ENCODE results near the gene AADACL3.
"Not testable (repeated sequence)": the region's sequence is repeated elsewhere in the genome, so short reads cannot be mapped to it uniquely, and the experiment has no call there.

AADACL3 gene, protein sequence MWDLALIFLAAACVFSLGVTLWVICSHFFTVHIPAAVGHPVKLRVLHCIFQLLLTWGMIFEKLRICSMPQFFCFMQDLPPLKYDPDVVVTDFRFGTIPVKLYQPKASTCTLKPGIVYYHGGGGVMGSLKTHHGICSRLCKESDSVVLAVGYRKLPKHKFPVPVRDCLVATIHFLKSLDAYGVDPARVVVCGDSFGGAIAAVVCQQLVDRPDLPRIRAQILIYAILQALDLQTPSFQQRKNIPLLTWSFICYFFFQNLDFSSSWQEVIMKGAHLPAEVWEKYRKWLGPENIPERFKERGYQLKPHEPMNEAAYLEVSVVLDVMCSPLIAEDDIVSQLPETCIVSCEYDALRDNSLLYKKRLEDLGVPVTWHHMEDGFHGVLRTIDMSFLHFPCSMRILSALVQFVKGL

DNA sequence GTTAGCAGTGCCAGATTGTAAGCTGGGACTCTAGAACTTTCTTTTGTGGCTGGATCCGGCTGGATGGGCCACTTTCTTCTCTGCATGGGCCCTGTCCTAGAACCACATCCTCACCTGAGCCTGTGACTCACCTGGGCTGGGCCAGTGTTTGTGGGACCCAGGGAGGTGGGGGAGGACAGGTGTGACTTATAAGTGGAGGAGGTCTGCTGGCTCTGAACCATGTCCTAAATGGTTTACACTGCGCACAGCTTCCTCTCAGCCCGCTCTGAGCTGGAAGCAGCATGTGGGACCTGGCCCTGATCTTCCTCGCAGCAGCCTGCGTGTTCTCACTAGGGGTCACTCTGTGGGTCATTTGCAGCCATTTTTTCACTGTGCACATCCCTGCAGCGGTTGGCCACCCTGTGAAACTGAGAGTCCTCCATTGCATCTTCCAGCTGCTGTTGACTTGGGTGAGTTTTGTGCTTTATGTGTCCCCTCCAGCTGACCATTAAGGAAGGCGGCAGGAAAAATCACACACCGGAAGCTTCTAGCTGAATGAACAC, at the start of gene AADACL3:
AADACL3 (plus strand) TSS at position 215 of the 542 bp plus-strand sequence; CDS start at position 282, 67 bp downstream.
- ATAC-seq: no peak

DNA sequence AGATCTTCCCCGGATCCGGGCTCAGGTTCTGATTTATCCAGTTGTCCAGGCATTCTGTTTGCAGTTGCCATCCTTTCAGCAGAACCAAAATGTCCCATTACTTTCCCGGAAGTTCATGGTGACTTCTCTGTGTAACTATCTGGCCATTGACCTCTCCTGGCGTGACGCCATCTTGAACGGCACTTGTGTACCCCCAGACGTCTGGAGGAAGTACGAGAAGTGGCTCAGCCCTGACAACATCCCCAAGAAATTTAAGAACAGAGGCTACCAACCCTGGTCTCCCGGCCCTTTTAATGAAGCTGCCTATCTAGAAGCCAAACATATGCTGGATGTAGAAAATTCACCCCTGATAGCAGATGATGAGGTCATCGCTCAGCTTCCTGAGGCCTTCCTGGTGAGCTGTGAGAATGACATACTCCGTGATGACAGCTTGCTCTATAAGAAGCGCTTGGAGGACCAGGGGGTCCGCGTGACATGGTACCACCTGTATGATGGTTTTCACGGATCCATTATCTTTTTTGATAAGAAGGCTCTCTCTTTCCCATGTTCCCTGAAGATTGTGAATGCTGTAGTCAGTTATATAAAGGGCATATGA, 49.7 kb upstream of the AADACL3 start:
- no peak for ATAC-seq

DNA sequence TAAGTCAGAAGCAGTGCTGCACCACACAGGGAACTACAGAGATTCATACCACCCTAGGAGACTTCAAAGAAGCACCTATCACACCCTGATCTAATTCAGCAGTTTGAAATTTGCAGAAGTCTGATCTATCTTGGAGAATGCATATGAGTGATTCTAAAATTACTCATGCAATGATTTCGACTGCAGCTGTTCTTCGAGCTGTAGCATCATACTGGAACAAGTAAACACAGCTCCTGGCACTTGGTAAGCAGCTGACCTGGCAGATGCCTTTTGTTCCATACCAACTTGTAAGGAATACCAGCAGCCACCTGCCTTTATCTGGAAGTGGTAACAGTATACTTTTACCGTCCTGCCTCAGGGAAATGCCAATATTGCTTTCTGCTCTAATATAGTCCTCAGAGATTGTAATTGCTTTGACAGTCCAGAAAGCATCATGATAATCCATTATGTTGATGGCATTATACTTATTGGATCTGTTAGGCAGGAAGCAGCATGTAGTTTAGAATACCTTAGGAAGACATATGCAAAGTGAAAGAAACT, 46.3 kb upstream of the AADACL3 start:
- no peak for ATAC-seq

DNA sequence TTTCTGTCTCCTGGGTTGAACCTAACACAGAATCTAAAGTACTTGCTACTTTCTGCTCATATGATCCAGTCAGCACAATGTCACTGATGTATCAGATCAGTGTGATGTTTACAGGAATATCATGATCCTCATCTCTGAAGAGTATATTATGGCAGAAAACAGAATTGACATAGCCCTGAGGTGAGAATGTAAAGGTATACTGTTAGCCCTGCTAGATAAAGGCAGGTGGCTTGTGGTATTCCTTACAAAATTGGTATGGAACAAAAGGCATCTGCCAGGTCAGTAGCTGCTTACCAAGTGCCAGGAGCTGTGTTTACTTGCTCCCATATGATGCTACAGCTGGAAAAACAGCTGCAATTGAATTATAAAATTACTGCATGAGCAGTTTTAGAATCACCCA, 41.6 kb upstream of the AADACL3 start:
- ATAC-seq: no peak

DNA sequence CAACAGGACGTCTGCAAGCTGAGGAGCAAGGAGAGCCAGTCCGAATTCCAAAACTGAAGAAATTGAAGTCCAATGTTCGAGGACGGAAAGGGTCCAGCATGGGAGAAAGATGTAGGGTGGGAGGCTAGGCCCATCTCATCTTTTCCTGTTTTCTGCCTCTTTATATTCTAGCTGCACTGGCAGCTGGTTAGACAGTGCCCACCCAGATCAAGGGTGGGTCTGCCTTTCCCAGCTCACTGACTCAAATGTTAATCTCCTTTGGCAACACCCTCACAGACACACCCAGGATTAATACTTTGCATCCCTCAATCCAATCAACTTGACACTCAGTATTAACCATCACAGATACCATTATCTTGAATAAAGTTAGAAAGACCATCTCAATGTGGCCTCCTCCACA, 39.8 kb upstream of the AADACL3 start:
- ATAC-seq: not testable (repeated sequence)

DNA sequence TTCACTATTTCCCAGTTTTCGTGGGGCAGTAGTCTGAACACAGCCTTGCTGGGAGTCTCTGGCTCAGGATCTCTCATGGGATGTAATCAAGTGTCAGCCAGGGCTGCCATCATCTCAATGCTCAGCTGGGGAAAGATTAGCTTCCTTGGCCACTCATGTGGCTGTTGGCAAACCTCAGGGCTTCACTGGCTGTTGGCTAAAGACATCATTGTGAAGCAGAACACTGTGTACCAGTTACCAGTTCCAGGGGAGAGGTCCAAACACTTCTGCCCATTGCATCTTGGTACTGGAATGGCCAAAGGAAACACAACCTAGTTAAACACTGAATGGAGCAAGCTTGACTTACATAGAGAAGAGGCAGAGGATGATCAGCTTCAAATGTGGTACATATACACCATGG, 38.3 kb upstream of the AADACL3 start:
- ATAC-seq: no peak

DNA sequence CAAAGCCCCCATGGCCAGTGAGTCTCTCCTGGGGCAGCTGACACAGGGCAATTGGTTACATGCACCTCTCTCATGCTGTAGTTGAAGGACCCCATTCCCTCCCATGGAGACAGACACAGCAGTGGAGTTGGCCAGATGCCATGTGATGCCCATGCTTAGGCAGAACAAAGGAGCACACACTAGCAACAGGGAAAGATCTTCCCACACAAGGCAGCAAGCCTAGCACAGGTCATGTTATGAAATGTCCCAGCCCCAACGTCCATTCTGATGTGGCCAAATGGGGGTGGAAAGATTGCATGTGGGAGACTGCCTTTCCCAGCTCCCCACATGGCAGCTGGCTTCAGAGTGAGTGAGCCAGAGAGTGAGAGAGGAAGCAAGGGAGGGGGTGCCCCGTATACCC, 37.6 kb upstream of the AADACL3 start:
- no peak for ATAC-seq

DNA sequence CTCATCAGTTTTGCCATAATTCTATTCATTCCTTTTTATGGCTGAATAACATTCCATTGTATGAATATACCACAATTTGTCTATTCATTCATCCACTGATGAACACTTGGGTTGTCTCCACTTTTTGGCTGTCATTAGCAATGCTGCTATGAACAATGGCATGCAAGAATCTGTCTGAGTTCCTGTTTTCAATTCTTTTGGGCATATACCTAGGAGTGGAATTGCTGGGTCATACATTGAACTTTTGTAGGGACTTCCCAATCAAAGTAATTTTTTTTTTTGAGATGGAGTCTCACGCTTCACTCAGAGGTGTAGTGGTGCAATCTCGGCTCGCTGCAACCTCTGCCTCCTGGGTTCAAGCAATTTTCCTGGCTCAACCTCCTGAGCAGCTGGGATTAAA, 37.1 kb upstream of the AADACL3 start:
- no peak for ATAC-seq

DNA sequence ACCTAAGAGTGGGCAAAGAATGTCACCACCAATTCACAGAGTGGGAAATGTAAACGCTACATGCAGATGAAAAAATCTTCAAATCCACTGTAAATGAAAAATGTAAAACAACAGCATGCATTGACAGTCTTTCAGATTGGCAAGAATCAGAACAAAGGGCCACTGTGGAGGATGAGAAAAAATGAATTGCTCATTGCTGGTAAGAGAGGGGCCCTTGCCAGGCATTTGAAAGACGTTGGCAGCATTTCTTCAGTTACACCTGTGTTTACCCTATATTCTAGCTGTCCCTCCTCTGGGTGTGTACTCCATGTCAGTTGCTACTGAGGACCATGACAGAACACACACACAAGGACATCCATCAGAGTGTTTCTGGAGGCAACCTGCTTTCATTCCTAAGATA, 25.8 kb upstream of the AADACL3 start:
- no peak for ATAC-seq

DNA sequence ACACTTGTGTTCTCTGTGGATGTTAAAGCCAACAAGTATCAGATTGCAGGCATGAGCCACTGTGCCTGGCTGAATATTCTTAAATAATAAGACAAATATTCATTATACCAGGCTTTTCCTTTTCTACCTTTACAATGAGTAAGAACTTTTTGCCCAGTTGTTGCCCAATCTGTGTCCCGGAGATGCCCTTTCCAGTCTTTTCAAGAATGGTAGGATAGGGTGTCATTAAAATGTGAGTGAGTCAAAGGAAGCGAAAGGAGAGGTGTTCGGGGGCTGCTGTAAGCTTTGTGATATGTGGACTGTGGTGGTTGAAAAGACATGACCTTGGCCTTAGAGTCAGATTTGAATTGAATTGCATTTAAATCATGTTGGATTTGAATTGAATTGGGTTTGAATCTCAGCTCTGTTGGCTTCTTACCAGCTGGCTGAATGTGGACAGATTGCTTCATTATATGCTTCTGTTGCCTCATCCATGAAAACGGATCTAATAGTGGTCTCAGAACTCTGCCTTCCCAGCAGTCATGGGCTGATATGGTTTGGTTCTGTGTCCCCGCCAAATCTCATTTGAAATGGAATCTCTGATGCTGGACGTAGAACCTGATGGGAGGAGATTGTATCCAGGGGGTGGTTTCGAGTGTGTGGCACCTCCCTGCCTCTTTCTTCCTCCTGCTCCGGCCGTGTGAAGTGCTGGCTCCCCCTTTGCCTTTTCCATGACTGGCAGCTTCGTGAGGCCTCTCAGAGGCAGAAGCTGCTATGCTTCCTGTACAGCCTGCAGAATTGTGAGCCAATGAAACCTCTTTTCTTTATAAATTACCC, 22.7 kb upstream of the AADACL3 start:
- ATAC-seq: no peak

DNA sequence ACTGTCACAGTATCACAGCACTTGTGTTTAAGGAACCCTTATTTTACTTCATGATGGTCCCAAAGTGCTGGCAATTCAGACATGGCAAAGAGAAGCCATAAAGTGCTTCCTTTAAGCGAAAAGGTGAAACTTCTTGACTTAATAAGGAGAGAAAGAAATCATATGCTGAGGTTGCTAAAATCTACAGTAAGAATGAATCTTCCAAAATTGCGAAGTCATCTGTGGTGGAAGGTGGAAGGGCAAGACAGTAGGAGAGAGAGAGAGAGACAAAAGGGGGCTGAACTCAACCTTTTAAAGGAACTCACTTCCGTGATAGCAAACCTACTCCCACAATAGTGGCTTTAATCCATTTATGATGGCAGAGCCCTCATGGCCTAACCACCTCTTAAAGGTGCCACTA, 19.3 kb upstream of the AADACL3 start:
- ATAC-seq: no peak

DNA sequence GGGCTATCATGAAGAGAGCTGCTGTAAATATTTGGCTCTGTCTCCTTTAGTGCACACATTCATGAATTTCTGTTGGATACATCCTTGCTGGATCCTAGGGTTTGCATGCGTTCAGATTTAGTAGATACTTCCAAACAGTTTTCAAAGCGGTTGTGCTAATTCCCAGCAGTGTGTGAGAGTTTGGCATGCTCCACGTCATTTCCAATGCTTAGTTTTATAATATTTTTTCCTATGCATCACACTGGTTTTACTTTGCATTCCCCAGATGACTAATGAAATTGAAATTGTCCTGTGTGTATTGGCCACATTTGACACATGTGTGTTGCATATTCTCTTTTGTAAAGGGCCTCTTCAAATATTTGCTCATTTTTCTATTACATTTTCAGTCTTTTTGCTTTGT, 18.5 kb upstream of the AADACL3 start:
- ATAC-seq: no peak

DNA sequence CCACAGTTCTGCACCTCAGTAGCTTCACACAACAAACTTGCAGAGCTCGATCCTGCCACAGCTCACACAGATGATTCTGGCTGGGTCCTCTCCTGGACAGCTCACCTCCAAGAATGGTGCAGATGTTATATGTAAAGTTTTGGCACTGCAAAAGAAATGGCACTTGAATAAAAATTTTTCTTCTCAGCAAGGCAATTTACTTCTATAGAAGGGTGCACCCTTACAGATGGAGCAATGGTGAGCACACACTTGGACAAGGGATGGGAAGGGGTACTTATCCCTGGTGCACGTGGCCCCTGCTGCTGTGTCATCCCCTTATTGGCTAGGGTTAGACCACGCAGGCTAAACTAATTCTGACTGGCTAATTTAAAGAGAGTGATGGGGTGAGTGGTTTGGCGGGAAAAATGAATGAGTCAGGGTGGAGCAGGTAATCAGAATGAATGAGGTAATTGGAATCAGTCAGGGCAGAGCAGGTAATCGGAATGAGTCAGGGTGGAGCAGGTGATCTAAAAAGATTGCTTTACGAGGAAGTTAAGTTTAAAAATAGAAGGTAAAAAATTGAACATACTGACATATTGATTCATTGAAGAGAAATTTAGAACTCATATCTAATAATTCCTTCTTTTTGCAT, 12.0 kb upstream of the AADACL3 start:
- ATAC-seq: no peak

DNA sequence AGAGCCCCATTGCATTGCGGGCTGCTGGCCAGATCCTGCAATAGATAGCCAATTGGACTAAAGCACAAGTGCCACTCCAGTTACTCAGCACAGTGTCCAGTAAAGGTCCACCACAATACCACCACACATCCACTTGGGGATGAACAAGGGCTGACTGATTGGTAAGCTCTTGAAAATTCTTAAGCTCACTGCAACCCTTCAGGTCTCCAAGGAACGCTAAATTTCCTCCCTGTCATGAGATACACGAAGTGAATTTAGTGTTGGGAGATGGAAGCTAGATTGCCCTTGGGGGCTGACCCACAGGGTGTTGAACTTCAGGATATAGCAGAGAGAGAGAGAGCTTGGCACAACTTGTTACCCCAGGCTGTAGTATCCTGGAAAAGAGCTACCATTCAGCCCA, 9.8 kb upstream of the AADACL3 start:
- ATAC-seq: no peak

DNA sequence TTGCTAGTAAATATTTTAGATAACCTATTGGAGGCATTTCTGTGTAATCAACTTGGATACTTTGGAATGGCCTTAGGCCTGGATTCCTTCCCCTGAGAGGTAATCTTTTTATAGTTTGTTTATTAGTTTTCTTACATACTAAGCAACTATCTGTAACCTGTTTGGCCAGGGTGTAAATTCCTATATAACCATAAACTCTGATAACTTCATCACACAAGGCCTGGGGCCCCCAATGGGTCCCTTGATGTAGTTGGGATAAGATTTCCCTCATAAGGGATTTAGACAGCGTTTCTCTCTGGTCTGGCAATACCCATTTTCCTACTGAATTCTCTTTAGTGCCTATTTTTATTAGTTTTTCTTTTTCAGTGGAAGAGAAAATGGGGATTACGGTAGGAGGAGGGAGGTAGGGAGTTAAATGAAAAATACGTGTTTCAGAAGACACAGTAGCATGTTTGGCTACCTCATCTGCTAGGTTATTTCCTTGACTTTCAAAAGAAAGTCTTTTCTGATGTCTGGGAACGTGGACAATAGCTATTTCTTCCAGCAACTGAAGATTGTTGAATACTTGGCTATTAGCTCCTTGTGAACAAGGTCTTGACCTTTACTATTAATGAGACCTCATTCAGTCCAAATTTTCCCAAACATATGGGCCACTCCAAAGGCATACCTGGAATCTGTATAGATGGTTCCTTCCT, 7.4 kb upstream of the AADACL3 start:
- ATAC-seq: no peak

DNA sequence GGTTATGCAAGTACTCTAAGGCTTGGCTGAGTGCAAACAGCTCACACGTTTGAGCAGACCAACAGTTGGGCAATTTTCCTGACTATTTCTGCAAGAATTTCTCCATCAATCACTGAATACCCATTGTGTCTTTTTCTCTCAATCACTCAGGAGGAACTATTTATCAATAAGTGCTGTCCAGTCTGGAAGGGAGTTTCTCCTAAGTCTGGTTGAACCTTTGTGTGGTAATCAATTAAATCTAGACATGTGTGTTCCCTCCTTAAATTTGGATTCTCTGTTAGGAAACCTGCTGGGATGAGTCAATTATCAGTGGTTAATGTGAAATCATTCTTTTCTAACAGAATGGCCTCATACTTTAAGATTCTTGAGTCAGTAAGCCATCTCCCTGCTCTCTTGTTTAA, 6.8 kb upstream of the AADACL3 start:
- no peak for ATAC-seq

DNA sequence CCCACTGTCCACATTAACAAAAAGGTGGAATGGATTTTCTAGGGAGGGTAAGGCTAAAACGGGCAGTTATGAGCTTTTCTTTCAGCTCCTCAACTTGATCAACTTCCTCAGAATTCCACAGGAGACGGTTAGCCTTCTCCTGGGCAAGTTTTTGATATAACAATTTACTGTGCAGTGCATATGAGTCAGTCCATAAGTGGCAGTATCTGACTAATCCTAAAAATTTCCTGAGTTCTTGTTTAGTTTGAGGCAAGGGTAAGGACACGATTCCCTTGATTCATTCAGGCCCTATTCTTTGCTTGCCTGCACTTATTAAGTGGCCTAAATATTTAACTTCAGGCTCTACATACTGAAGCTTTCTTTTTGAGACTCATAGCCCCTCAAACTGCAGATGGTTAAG, 6.2 kb upstream of the AADACL3 start:
- ATAC-seq: no peak

DNA sequence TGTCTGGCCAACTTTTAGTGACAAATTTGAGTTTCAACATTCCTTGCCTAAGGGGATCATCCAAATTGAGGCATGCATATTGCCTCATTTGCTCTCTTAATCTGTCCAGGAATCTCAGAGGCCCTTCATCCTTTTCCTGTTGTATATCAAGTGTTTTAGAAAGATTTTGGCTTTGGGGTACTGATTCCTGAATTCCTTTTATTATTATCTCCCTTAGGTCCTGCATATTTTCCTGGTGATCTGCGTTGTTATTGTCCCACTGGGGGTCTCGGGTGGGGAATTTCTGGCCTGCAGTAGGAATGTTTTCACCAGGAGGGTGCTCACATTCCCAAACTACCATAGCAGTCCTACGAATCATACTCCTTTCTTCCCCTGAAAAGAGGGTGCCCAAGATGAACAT, 4.4 kb upstream of the AADACL3 start:
- ATAC-seq: no peak

DNA sequence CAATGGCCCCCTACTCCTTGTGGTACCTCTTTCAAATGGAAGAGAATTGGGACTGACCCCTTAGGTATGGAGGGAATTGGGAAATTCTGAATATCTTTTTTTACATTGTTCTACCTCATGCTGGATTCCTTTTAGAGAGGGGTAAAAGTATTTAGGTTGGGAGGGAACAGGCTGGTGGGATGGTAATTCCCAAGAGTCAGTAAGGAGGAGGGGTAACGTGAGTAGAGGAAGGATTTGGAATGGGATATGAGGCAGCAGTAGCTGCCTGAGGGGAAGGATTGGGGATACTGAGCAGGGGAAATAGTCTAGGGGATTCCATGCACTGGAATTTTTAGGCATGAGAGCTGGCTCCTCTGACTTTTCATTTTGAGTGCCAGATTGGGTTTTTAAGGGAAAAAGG, 3.8 kb upstream of the AADACL3 start:
- ATAC-seq: no peak

DNA sequence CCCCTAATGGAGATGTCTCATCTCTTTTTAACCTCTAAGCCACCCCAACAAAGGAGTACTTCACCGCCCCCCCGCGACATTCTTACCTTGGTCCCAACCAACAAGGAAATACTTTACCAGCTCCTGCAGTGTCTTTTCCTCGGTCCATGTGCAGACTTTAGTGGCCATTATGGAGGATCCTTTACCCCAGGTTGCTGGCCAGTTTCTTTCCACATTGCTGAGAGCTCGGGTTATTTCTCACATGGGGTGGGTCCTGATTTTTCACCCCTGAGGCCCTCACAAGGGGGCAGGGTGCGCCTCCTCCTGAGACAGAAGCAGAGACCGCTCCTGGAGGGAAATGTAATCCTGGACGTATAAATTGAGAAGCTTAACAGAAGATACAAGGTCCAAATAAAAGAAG, 3.0 kb upstream of the AADACL3 start:
- ATAC-seq: no peak

DNA sequence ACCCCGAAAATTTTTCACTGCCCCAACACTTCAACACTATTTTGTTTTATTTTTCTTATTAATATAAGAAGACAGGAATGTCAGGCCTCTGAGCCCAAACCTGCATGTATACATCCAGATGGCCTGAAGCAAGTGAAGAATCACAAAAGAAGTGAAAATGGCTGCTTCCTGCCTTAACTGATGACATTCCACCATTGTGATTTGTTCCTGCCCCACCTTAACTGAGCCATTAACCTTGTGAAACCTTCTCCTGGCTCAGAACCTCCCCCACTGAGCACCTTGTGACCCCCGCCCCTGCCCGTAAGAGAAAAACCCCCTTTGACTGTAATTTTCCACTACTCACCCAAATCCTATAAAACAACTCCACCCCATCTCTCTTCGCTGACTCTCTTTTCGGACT, 2.3 kb upstream of the AADACL3 start:
- not testable (repeated sequence) for ATAC-seq
